K562 (cell line): ENCODE data around the gene CLIP2. TPM values are rescaled to one million over a fixed set of nuclear protein-coding genes. Genes with fewer than 3 reads are reported as not detected.

Source experiments
- BRD9 ChIP-seq: fragments of 450-650 bp; IDR thresholded peaks from 2 replicates; pipeline ENCODE4 v1.6.1; 2018; ENCODE audit warnings: low read depth; ENCODE audit not compliant: partially characterized antibody
- CREB3 ChIP-seq: fragments of 450-650 bp; conservative IDR thresholded peaks from 2 replicates; pipeline ENCODE4 v1.6.1; 2016; ENCODE audit warnings: missing genetic modification characterization, low read depth, mild to moderate bottlenecking, missing compliant biosample characterization, moderate library complexity
- HCFC1 ChIP-seq: IDR thresholded peaks from 2 replicates; pipeline ENCODE4 v1.6.1; 2012; ENCODE audit warnings: low read depth, low read length, improper control_type of control experiment
- HLTF ChIP-seq: fragments of 450-650 bp; IDR thresholded peaks from 2 replicates; pipeline ENCODE4 v1.6.1; 2016
- POLR2B ChIP-seq: fragments of 450-650 bp; IDR thresholded peaks from 2 replicates; pipeline ENCODE4 v1.6.1; 2018; ENCODE audit warnings: low read depth; ENCODE audit not compliant: partially characterized antibody
- SMAD4 ChIP-seq: fragments of 250-450 bp; sonication (Bioruptor Pico); conservative IDR thresholded peaks from 2 replicates; pipeline ENCODE4 v1.8.0; 2021; ENCODE audit warnings: inconsistent platforms, mild to moderate bottlenecking, moderate library complexity
- TSHZ1 ChIP-seq: fragments of 250-450 bp; sonication (Bioruptor Pico); IDR thresholded peaks from 2 replicates; pipeline ENCODE4 v1.4.0; 2020; ENCODE audit warnings: mild to moderate bottlenecking, moderate library complexity
- U2AF2 ChIP-seq: fragments of 200-400 bp; formaldehyde crosslinking; optimal IDR thresholded peaks from 2 replicates; pipeline ENCODE3; 2017; ENCODE audit warnings: low read depth, mild to moderate bottlenecking, low read length
- ZBTB40 ChIP-seq, 2 experiments: fragments of 450-650 bp in 1 of 2; sonication (generic) in 1 of 2; formaldehyde crosslinking in 1 of 2; IDR thresholded peaks; 2 replicates each; pipeline versions ENCODE4 v1.7.1 to v1.9.0; 2016 to 2022; ENCODE audit warnings: inconsistent platforms in 1 of 2, mild to moderate bottlenecking in 1 of 2, missing genetic modification reagents in 1 of 2
- ZNF274 ChIP-seq: IDR thresholded peaks from 2 replicates; pipeline ENCODE4 v1.6.1; 2011; ENCODE audit warnings: low read depth, mild to moderate bottlenecking, low read length, moderate library complexity, borderline replicate concordance
- polyA plus RNA-seq, 8 experiments: library from polyadenylated mRNA; depleted of rRNA in 4 of 8; stranded (reverse) in 5 of 8; unstranded in 3 of 8; fragments of >200 nt; fragmentation: Nextera tagmentation in 2 of 8; fragmentation: Illumina TruSeq in 1 of 8; extraction: Ambion mirVana in 2 of 8; extraction: Trizol in 1 of 8; gene quantifications; 2 replicates each; pipeline versions ENCODE4 v1.2.1 to v1.2.3, GENCODE V29; 2011 to 2014; ENCODE audit warnings: inconsistent platforms in 1 of 8, missing spikeins in 1 of 8
- total RNA-seq, 7 experiments: library from RNA; depleted of rRNA in 6 of 7; stranded (reverse); fragments of >200 nt in 6 of 7; fragmentation: Illumina TruSeq in 2 of 7; extraction: Trizol in 2 of 7; gene quantifications; 2 replicates each; pipeline versions ENCODE4 v1.2.1 to v1.2.3, GENCODE V29; 2011 to 2021; ENCODE audit warnings: low replicate concordance in 1 of 7
- TF ChIP-seq, protein P1 (sequence below): fragments of 250-450 bp; sonication (Bioruptor Pico); IDR thresholded peaks from 2 replicates; pipeline ENCODE4 v1.5.1; 2021; ENCODE audit warnings: mild to moderate bottlenecking

The CLIP2 gene
- total and polyA plus RNA-seq, 9 of the 15 experiments (the other 6 are each of a cell fraction or from before 2014, with no cell fraction given), result 0.07 to 5.4 (median 2.1) TPM

DNA sequence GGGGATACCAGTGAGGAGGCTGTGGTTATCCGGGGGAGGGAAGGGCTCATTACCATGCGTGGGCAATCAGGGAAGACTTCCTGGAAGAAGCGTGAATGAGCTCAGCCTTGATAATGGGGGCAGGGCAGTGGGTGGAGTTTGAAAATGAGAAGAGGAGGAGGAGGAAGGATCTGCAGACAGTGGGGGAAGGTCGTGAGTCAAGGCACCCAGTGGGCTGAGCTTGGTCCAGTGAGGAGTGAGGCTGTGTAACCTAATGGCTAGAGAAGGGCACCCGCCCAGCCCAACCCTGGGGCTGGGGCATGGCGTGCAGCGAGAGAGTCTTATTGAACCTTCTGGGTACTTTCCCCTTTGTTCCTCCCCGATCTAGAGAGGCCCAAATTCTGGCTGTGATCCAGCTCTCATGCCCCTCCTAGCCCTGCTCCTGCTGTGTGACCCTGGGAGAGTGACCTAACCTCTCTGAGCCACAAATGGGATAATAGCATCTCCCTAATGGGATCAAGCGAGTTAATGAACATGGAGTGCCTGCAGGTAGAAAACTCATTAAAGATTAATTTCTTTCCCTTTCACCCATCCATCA lies 31.5 kb downstream of the CLIP2 start (continued):
- TF ChIP-seq BRD9, result peak; percentile 28
- TF ChIP-seq, protein P1, sequence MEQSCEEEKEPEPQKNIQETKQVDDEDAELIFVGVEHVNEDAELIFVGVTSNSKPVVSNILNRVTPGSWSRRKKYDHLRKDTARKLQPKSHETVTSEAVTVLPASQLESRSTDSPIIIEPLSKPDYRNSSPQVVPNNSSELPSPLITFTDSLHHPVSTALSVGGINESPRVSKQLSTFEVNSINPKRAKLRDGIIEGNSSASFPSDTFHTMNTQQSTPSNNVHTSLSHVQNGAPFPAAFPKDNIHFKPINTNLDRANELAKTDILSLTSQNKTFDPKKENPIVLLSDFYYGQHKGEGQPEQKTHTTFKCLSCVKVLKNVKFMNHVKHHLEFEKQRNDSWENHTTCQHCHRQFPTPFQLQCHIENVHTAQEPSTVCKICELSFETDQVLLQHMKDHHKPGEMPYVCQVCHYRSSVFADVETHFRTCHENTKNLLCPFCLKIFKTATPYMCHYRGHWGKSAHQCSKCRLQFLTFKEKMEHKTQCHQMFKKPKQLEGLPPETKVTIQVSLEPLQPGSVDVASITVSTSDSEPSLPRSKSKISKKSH (CRISPR knock-in tag), result no peak
- no peak for TF ChIP-seq ZNF274
- no peak for TF ChIP-seq ZBTB40 (IDR thresholded peaks at IDR 0.05)
- no peak for TF ChIP-seq ZBTB40 (CRISPR knock-in tag; IDR thresholded peaks at IDR 0.05)
- no peak for TF ChIP-seq TSHZ1 (CRISPR knock-in tag)
- no peak for TF ChIP-seq CREB3
- no peak for TF ChIP-seq SMAD4 (CRISPR knock-in tag)
- no peak for TF ChIP-seq POLR2B
- TF ChIP-seq HCFC1, result no peak
- no peak for TF ChIP-seq U2AF2
- no peak for TF ChIP-seq HLTF
